ENCODE results near the gene KDM7A. TPM values are rescaled to one million over a fixed set of nuclear protein-coding genes. Genes with fewer than 3 reads are reported as not detected.

KDM7A gene
- total and polyA plus RNA-seq, 9 of the 15 experiments (the other 6 are each of a cell fraction or from before 2014, with no cell fraction given), result 0.90 to 8.4 (median 7.0) TPM

DNA sequence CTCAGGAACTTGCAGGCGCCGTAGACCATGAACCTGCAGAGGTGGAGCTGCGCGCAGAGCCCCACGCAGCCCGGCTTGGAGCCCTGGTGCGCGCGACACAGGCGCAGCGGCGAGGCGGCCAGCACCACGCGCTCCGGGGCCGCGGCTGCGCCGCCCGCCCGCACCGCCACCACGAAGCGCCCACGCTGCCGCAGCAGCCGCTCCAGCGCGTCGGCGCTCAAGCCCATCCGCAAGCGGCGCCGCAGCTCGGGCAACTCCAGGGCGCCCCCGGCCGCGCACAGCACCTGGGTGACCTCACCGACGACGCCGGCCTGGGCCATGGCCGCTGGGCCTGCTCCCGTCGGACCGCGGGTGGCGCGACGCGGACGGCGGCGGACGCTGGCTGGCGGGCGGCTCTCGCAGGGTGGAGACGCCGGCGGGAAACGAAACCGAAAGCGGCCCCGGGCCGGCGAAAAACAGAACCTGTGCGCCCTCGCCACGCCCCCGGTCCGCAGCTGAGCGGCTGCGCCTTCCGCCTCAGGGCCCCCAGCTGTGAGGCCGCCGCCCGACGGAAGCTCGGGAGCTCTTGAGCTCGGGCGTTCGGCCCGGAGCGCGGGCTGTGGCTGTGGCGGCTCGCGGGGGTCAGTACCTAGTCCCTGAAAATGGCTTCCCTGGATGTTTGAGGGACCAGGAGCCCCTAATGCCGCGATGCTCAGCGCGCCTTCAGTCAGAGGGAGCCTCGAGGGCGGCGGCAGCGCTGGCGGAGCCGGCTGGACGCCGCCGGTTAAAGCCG is 114.1 kb downstream of the KDM7A start, which contains the start of gene PARP12 (continued):
- TF ChIP-seq ZSCAN32 (CRISPR knock-in tag; IDR thresholded peaks at IDR 0.05), result no peak
- peak; percentile 92 for TF ChIP-seq ZNF592 (IDR thresholded peaks at IDR 0.05)
- TF ChIP-seq FOXP4 (CRISPR knock-in tag; IDR thresholded peaks at IDR 0.05; ENCODE audit: borderline replicate concordance), result peak; percentile 78; the same call in 1 of the 2 replicates
- peak; percentile 70 for TF ChIP-seq SUPT5H (IDR thresholded peaks at IDR 0.05)
- TF ChIP-seq SAP30 (IDR thresholded peaks at IDR 0.05; ENCODE audit: borderline replicate concordance, insufficient read depth, low read depth, low read length, poor library complexity, severe bottlenecking), result peak; percentile 97
- peak; percentile 69 for TF ChIP-seq ESRRA (IDR thresholded peaks at IDR 0.05; ENCODE audit: borderline replicate concordance, low read depth)
- peak; percentile 73 for TF ChIP-seq FOXM1 (IDR thresholded peaks at IDR 0.05; ENCODE audit: low read depth)
- peak; percentile 88 for TF ChIP-seq FOXM1 (CRISPR knock-in tag; IDR thresholded peaks at IDR 0.05; ENCODE audit: low read depth)
- peak; percentile 88 for TF ChIP-seq HMGN3 (IDR thresholded peaks at IDR 0.05; ENCODE audit: borderline replicate concordance, extremely low read depth, insufficient read length, low read depth, low read length)
- TF ChIP-seq, protein P1, sequence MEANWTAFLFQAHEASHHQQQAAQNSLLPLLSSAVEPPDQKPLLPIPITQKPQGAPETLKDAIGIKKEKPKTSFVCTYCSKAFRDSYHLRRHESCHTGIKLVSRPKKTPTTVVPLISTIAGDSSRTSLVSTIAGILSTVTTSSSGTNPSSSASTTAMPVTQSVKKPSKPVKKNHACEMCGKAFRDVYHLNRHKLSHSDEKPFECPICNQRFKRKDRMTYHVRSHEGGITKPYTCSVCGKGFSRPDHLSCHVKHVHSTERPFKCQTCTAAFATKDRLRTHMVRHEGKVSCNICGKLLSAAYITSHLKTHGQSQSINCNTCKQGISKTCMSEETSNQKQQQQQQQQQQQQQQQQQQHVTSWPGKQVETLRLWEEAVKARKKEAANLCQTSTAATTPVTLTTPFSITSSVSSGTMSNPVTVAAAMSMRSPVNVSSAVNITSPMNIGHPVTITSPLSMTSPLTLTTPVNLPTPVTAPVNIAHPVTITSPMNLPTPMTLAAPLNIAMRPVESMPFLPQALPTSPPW (CRISPR knock-in tag; IDR thresholded peaks at IDR 0.05), result peak; percentile 42; the same call in 1 of the 2 replicates
- TF ChIP-seq MAZ (CRISPR knock-in tag; conservative IDR thresholded peaks at IDR 0.05 in 1 of 2, IDR thresholded peaks at IDR 0.05 in 1 of 2), result peak; percentile 88 to 93
- peak; percentile 97 for TF ChIP-seq SMAD4 (CRISPR knock-in tag; conservative IDR thresholded peaks at IDR 0.05)
- peak; percentile 98 for TF ChIP-seq DACH1 (IDR thresholded peaks at IDR 0.05; ENCODE audit: partially characterized antibody)
- TF ChIP-seq NRF1 (conservative IDR thresholded peaks at IDR 0.05 in 1 of 2, IDR thresholded peaks at IDR 0.05 in 1 of 2), result peak; percentile 77 to 83
- no peak for TF ChIP-seq CBX2 (IDR thresholded peaks at IDR 0.05; ENCODE audit: insufficient read depth, low read length, poor library complexity, severe bottlenecking)
- no peak for TF ChIP-seq CHCHD3 (CRISPR knock-in tag; IDR thresholded peaks at IDR 0.05)
- no peak for TF ChIP-seq NCOR1 (IDR thresholded peaks at IDR 0.05)
- 0 out of 2 replicates have a peak, but pooled peaks have one; percentile 42 for TF ChIP-seq ZBTB17 (CRISPR knock-in tag; IDR thresholded peaks at IDR 0.05)
- no peak for TF ChIP-seq CGGBP1 (CRISPR knock-in tag; IDR thresholded peaks at IDR 0.05)

Data from K562 (cell line).